Measurements from ENCODE around the gene PSME1.

PSME1 gene

GRCh38 chr14:24147761-24148428 lies 11.9 kb downstream of the PSME1 start:
- FAIRE-seq, result no peak

GRCh38 chr14:24149302-24149969 lies 13.4 kb downstream of the PSME1 start:
- no peak for FAIRE-seq

- no peak for FAIRE-seq
Measured at GRCh38 chr14:24150061-24150460, 14.1 kb downstream of the PSME1 start.

- FAIRE-seq, result no peak
Measured at GRCh38 chr14:24150567-24150966, 14.6 kb downstream of the PSME1 start.

GRCh38 chr14:24150993-24151392 lies 15.0 kb downstream of the PSME1 start:
- FAIRE-seq, result no peak

- FAIRE-seq, result no peak
Measured at GRCh38 chr14:24151404-24152080, 15.5 kb downstream of the PSME1 start.

- no peak for FAIRE-seq
Measured at GRCh38 chr14:24155100-24155499, 19.1 kb downstream of the PSME1 start.

GRCh38 chr14:24156840-24157239 lies 20.8 kb downstream of the PSME1 start:
- FAIRE-seq, result no peak

- no peak for FAIRE-seq
Measured at GRCh38 chr14:24157331-24157730, 21.3 kb downstream of the PSME1 start.

- FAIRE-seq, result no peak
Measured at GRCh38 chr14:24159777-24160498, 23.9 kb downstream of the PSME1 start.

- FAIRE-seq, result no peak
Measured at GRCh38 chr14:24160499-24160849, 24.5 kb downstream of the PSME1 start.

GRCh38 chr14:24160850-24161804 lies 25.1 kb downstream of the PSME1 start, which contains the start of gene IRF9:
Gene IRF9 (plus strand): TSS chr14:24161265. CDS start chr14:24162145, 880 bp downstream.
- FAIRE-seq, result peak; percentile 76

- no peak for FAIRE-seq
Measured at GRCh38 chr14:24162093-24162492, 26.1 kb downstream of the PSME1 start.

- FAIRE-seq, result no peak
Measured at GRCh38 chr14:24164518-24164991, 28.6 kb downstream of the PSME1 start.

- FAIRE-seq, result no peak
Measured at GRCh38 chr14:24165785-24166184, 29.8 kb downstream of the PSME1 start.

- FAIRE-seq, result no peak
Measured at GRCh38 chr14:24167469-24168114, 31.6 kb downstream of the PSME1 start.

- FAIRE-seq, result peak; percentile 77
Measured at GRCh38 chr14:24171422-24172260, 35.6 kb downstream of the PSME1 start, which contains the start of gene REC8. Gene REC8 (plus strand): TSS chr14:24172080. CDS start chr14:24172553, 473 bp downstream.

- FAIRE-seq, result no peak
Measured at GRCh38 chr14:24172261-24172860, 36.4 kb downstream of the PSME1 start.

GRCh38 chr14:24172871-24173281 lies 36.9 kb downstream of the PSME1 start:
- FAIRE-seq, result no peak

- FAIRE-seq, result no peak
Measured at GRCh38 chr14:24176599-24176998, 40.6 kb downstream of the PSME1 start.
